ENCODE results near the gene TMEM204.

Gene TMEM204

DNA sequence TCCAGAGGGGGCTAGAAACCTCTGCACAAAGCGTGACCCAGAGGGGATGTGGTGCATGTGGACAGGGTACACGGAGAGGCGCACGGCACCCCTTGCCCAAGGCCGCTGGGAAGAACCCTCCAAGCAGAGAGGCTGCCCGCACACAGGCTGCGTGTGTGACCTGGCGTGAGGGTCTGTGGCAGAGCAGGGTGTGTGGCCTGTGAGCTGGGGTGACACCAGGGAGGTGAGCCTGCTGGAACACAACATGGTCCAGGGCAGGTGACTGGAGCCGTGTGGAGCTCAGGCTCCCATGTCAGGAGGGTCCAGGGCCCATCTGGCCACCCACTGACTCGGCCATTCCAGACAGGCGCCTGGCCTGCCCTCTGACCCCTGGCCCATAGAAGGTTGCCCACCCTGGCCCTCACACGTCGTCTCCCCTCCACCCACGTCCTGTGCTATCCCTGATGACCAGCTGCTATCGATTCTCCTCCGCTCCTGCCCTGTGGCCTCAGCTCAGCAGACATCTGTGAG lies 14.8 kb upstream of the TMEM204 start:
- no peaks in the 10 kb centered on the region for H3K36me3 ChIP-seq (ENCODE audit: control insufficient read depth, insufficient read depth, low read length)

GRCh38 chr16:1519831-1520230 lies 13.6 kb upstream of the TMEM204 start:
- H3K27ac ChIP-seq, result no peak overlapping the region
- no peak overlapping the region for H3K9ac ChIP-seq
- H3K4me3 ChIP-seq (ENCODE audit: low read depth, low read length), result no peak overlapping the region
- H3K79me2 ChIP-seq, result no peaks in the 10 kb centered on the region
- no peaks in the 10 kb centered on the region for H3K27me3 ChIP-seq (ENCODE audit: control insufficient read depth, insufficient read depth, low read length)
- no peaks in the 10 kb centered on the region for H3K4me1 ChIP-seq
- no peaks in the 10 kb centered on the region for H3K9me3 ChIP-seq (ENCODE audit: control insufficient read depth, low read length)
- no peaks in the 10 kb centered on the region for H3K36me3 ChIP-seq (ENCODE audit: control insufficient read depth, insufficient read depth, low read length)
- TF ChIP-seq CTCF (IDR thresholded peaks at IDR 0.05), result no peak
- no peak overlapping the region for H3K4me2 ChIP-seq (ENCODE audit: low read length)
- no peak overlapping the region for H2AFZ ChIP-seq

More for the DNA sequence above, 14.8 kb upstream of the TMEM204 start:
- Histone ChIP-seq H3K9me3 (ENCODE audit: control insufficient read depth, low read length) (no peaks in the 10 kb centered on the region), H3K9ac (no peak overlapping the region), H3K27ac (no peak overlapping the region), H3K79me2 (no peaks in the 10 kb centered on the region), H3K27me3 (ENCODE audit: control insufficient read depth, insufficient read depth, low read length) (no peaks in the 10 kb centered on the region), H3K4me2 (ENCODE audit: low read length) (no peak overlapping the region), H3K4me3 (ENCODE audit: low read depth, low read length) (no peak overlapping the region), H3K4me1 (no peaks in the 10 kb centered on the region), H2AFZ (no peak overlapping the region)
- no peak for TF ChIP-seq CTCF (IDR thresholded peaks at IDR 0.05)

DNA sequence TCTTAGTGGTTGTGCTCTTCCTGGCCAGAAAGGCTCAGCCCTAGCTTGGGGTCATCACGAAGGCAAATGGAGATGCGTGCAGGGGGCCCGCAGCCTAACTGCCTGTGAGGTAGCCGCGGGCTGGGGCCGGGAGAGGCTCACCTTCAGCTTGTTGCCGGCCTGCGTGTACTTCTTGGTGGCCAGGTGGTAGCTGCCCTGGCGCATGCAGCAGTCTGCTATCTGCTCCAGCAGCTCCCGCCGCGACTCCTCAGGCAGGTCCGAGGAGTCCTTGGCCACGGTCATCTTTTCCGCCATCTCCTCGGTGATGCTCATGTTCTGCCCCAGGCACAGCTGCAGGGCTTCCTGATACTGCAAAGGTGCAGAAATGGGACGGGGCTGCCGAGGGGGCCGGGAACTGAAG lies 13.0 kb upstream of the TMEM204 start:
- TF ChIP-seq CTCF (IDR thresholded peaks at IDR 0.05), result no peak
- H3K36me3 ChIP-seq (ENCODE audit: control insufficient read depth, insufficient read depth, low read length), result no peaks in the 10 kb centered on the region
- no peaks in the 10 kb centered on the region for H3K9me3 ChIP-seq (ENCODE audit: control insufficient read depth, low read length)

GRCh38 chr16:1523581-1524245 lies 9.8 kb upstream of the TMEM204 start:
- H3K27ac ChIP-seq, result no peak overlapping the region
- no peak overlapping the region for H3K9ac ChIP-seq
- H3K4me1 ChIP-seq, result no peaks in the 10 kb centered on the region
- H3K4me3 ChIP-seq (ENCODE audit: low read depth, low read length), result no peak overlapping the region
- TF ChIP-seq CTCF (IDR thresholded peaks at IDR 0.05), result no peak
- no peak overlapping the region for H3K4me2 ChIP-seq (ENCODE audit: low read length)
- H3K27me3 ChIP-seq (ENCODE audit: control insufficient read depth, insufficient read depth, low read length), result no peaks in the 10 kb centered on the region
- no peaks in the 10 kb centered on the region for H3K36me3 ChIP-seq (ENCODE audit: control insufficient read depth, insufficient read depth, low read length)
- no peaks in the 10 kb centered on the region for H3K79me2 ChIP-seq
- H2AFZ ChIP-seq, result no peak overlapping the region
- no peaks in the 10 kb centered on the region for H3K9me3 ChIP-seq (ENCODE audit: control insufficient read depth, low read length)

More for the DNA sequence above, 13.0 kb upstream of the TMEM204 start:
- Histone ChIP-seq H3K79me2 (no peaks in the 10 kb centered on the region), H3K9ac (no peak overlapping the region), H3K27ac (no peak overlapping the region), H3K4me2 (ENCODE audit: low read length) (no peak overlapping the region), H3K27me3 (ENCODE audit: control insufficient read depth, insufficient read depth, low read length) (no peaks in the 10 kb centered on the region), H2AFZ (no peak overlapping the region), H3K4me1 (no peaks in the 10 kb centered on the region), H3K4me3 (ENCODE audit: low read depth, low read length) (no peak overlapping the region)

DNA sequence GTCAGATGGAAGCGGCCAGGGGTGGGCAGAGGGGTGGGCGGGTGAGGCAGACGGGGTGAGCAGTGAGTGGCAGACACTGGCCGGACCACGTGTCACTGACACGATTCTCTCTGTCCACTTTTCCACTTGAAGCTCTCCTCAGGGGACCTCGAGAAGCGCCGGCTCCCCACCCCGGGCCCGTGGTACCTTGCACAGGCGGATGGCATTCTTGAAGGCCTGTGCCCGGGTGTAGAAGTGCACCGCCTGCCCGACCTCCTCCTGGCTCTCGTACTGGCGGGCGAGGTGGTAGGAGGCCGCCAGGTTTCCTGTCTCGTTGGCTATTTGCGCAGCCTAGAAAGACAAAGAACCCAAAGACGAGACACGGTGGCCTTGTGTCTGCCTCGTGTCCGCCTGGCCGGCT lies 9.1 kb upstream of the TMEM204 start:
- Histone ChIP-seq H3K9ac (no peak overlapping the region), H3K27ac (no peak overlapping the region), H2AFZ (no peak overlapping the region), H3K4me1 (no peaks in the 10 kb centered on the region), H3K4me2 (ENCODE audit: low read length) (no peak overlapping the region), H3K4me3 (ENCODE audit: low read depth, low read length) (no peak overlapping the region), H3K79me2 (no peaks in the 10 kb centered on the region), H3K9me3 (ENCODE audit: control insufficient read depth, low read length) (no peaks in the 10 kb centered on the region), H3K36me3 (ENCODE audit: control insufficient read depth, insufficient read depth, low read length) (no peaks in the 10 kb centered on the region), H3K27me3 (ENCODE audit: control insufficient read depth, insufficient read depth, low read length) (no peaks in the 10 kb centered on the region)
- no peak for TF ChIP-seq CTCF (IDR thresholded peaks at IDR 0.05)

All from parathyroid adenoma (tissue), 2 donors.